Measurements from ENCODE around the gene MYO7A. TPM values are rescaled to one million over a fixed set of nuclear protein-coding genes. Genes with fewer than 3 reads are reported as not detected.

The MYO7A gene
- total RNA-seq, 2 experiments from 2014 or later = 0.61 to 0.63 TPM

- ATAC-seq (ENCODE audit: poor library complexity) (no peak), DNase-seq (no peak)
- no peaks in the 10 kb centered on the region for H3K36me3 ChIP-seq (ENCODE audit: insufficient read depth, low read length)
- no peak overlapping the region for H3K27ac ChIP-seq (ENCODE audit: low read depth in 1 of 2, low read length in 2 of 2)
- H3K4me1 ChIP-seq (ENCODE audit: insufficient read depth, low read length) = peaks cover 45% of the 10 kb centered on the region
- no peaks in the 10 kb centered on the region for H3K27me3 ChIP-seq (ENCODE audit: control insufficient read depth in 1 of 2, insufficient read depth in 2 of 2, low read length in 2 of 2)
- H3K4me3 Mint-ChIP-seq = no peak overlapping the region
- CTCF ChIA-PET = no interaction called here
- peaks cover 27% of the 10 kb centered on the region for H3K4me1 Mint-ChIP-seq (ENCODE audit: low read depth)
- POLR2A ChIA-PET = no interaction called here
- H3K4me3 ChIP-seq (ENCODE audit: low read length) = no peak overlapping the region
- H3K9me3 ChIP-seq (ENCODE audit: control insufficient read depth in 1 of 2, insufficient read depth in 1 of 2, low read length in 2 of 2) = no peaks in the 10 kb centered on the region
- no peaks in the 10 kb centered on the region for H3K9me3 Mint-ChIP-seq
- H3K27ac Mint-ChIP-seq = no peak overlapping the region
- H3K27me3 Mint-ChIP-seq = no peaks in the 10 kb centered on the region
- intact Hi-C loops (cut with DNase I, micrococcal nuclease) = no loop called here
- no peak for TF ChIP-seq CTCF (IDR thresholded peaks at IDR 0.05)
- no peaks in the 10 kb centered on the region for H3K36me3 Mint-ChIP-seq (ENCODE audit: low read depth)
Measured at GRCh38 chr11:77154381-77155081, 26.5 kb downstream of the MYO7A start.

- H3K27ac Mint-ChIP-seq = no peak overlapping the region
- Histone ChIP-seq H3K27ac (ENCODE audit: low read depth in 1 of 2, low read length in 2 of 2) (no peak overlapping the region), H3K9me3 (ENCODE audit: control insufficient read depth in 1 of 2, insufficient read depth in 1 of 2, low read length in 2 of 2) (no peaks in the 10 kb centered on the region), H3K27me3 (ENCODE audit: control insufficient read depth in 1 of 2, insufficient read depth in 2 of 2, low read length in 2 of 2) (no peaks in the 10 kb centered on the region), H3K4me3 (ENCODE audit: low read length) (no peak overlapping the region), H3K36me3 (ENCODE audit: insufficient read depth, low read length) (no peaks in the 10 kb centered on the region), H3K4me1 (ENCODE audit: insufficient read depth, low read length) (peaks cover 45% of the 10 kb centered on the region)
- H3K27me3 Mint-ChIP-seq = no peaks in the 10 kb centered on the region
- no peaks in the 10 kb centered on the region for H3K9me3 Mint-ChIP-seq
- peaks cover 27% of the 10 kb centered on the region for H3K4me1 Mint-ChIP-seq (ENCODE audit: low read depth)
- CTCF ChIA-PET = no interaction called here
- ATAC-seq (ENCODE audit: poor library complexity) (no peak), DNase-seq (no peak)
- POLR2A ChIA-PET = no interaction called here
- intact Hi-C loops (cut with DNase I, micrococcal nuclease) = no loop called here
- no peak overlapping the region for H3K4me3 Mint-ChIP-seq
- H3K36me3 Mint-ChIP-seq (ENCODE audit: low read depth) = no peaks in the 10 kb centered on the region
- TF ChIP-seq CTCF (IDR thresholded peaks at IDR 0.05) = no peak
Measured at GRCh38 chr11:77155082-77155475, 27.0 kb downstream of the MYO7A start.

GRCh38 chr11:77155556-77156130 lies 27.6 kb downstream of the MYO7A start:
- Mint-ChIP-seq H3K9me3 (no peaks in the 10 kb centered on the region), H3K27me3 (no peaks in the 10 kb centered on the region), H3K4me3 (no peak overlapping the region), H3K36me3 (ENCODE audit: low read depth) (no peaks in the 10 kb centered on the region), H3K27ac (no peak overlapping the region), H3K4me1 (ENCODE audit: low read depth) (peaks cover 27% of the 10 kb centered on the region)
- POLR2A ChIA-PET = no interaction called here
- H3K4me3 ChIP-seq (ENCODE audit: low read length) = no peak overlapping the region
- TF ChIP-seq CTCF (IDR thresholded peaks at IDR 0.05) = no peak
- H3K9me3 ChIP-seq (ENCODE audit: control insufficient read depth in 1 of 2, insufficient read depth in 1 of 2, low read length in 2 of 2) = no peaks in the 10 kb centered on the region
- no peaks in the 10 kb centered on the region for H3K27me3 ChIP-seq (ENCODE audit: control insufficient read depth in 1 of 2, insufficient read depth in 2 of 2, low read length in 2 of 2)
- intact Hi-C loops (cut with DNase I, micrococcal nuclease) = no loop called here
- CTCF ChIA-PET = no interaction called here
- ATAC-seq (ENCODE audit: poor library complexity) (no peak), DNase-seq (no peak)
- H3K4me1 ChIP-seq (ENCODE audit: insufficient read depth, low read length) = peaks cover 45% of the 10 kb centered on the region
- no peak overlapping the region for H3K27ac ChIP-seq (ENCODE audit: low read depth in 1 of 2, low read length in 2 of 2)
- H3K36me3 ChIP-seq (ENCODE audit: insufficient read depth, low read length) = no peaks in the 10 kb centered on the region

Measured in CD4-positive, alpha-beta T cell (primary cell).